Measurements from ENCODE around the gene PRC1. TPM values are rescaled to one million over a fixed set of nuclear protein-coding genes. Genes with fewer than 3 reads are reported as not detected.

Gene PRC1
- polyA plus RNA-seq, 1 donor (not counting 4 experiments of a cell fraction or from before 2014, with no cell fraction given): 105 TPM

DNA sequence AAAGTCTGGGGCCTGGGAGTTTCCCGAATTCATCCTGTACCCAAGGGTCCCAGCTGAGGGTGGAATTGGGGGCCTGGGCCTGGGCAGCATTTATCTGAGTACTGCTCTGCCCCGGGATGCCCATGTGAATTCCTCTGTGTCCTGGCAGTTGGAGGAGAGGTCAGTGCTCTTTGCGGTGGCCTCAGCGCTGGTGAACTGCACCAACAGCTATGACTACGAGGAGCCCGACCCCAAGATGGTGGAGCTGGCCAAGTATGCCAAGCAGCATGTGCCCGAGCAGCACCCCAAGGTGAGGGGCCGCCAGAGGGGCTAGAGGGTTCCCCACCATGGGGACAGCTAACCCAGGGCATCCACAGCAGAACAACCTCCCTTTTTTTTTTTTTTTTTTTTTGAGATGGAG lies 45.8 kb downstream of the PRC1 start:
- no peak for FAIRE-seq
- Histone ChIP-seq H3K4me3 (ENCODE audit: control insufficient read depth in 2 of 3, extremely low read depth in 1 of 3, insufficient read depth in 2 of 3, low read depth in 1 of 3, low read length in 3 of 3) (no peak overlapping the region), H3K4me1 (ENCODE audit: control insufficient read depth, extremely low read depth, insufficient read depth, low read length) (peaks cover 4% of the 10 kb centered on the region), H2AFZ (ENCODE audit: control insufficient read depth, low read length) (no peak overlapping the region), H3K79me2 (ENCODE audit: control insufficient read depth, insufficient read depth, low read length) (no peaks in the 10 kb centered on the region), H3K9me3 (ENCODE audit: control insufficient read depth, low read depth, low read length) (no peaks in the 10 kb centered on the region), H3K27me3 (ENCODE audit: control insufficient read depth, extremely low read depth, insufficient read depth, low read length) (no peaks in the 10 kb centered on the region), H4K20me1 (ENCODE audit: control insufficient read depth, extremely low read depth, insufficient read depth, low read length) (no peaks in the 10 kb centered on the region), H3K4me2 (ENCODE audit: control insufficient read depth, extremely low read depth, insufficient read depth, low read depth, low read length) (no peak overlapping the region), H3K9ac (ENCODE audit: control insufficient read depth, extremely low read depth, insufficient read depth, low read length) (no peak overlapping the region), H3K36me3 (ENCODE audit: control insufficient read depth in 2 of 2, extremely low read depth in 1 of 2, insufficient read depth in 2 of 2, low read length in 2 of 2) (peaks cover 46 to 49% of the 10 kb centered on the region in 2 experiments), H3K27ac (ENCODE audit: control insufficient read depth, insufficient read depth, low read length) (no peak overlapping the region), H3K9me1 (ENCODE audit: control insufficient read depth, extremely low read depth, insufficient read depth, low read length) (no peaks in the 10 kb centered on the region)
- no peak for TF ChIP-seq EZH2 (IDR thresholded peaks at IDR 0.05; ENCODE audit: low read length)
- no peak for TF ChIP-seq CTCF (optimal IDR thresholded peaks at IDR 0.05 in 1 of 3, IDR thresholded peaks at IDR 0.05 in 1 of 3, conservative IDR thresholded peaks at IDR 0.05 in 1 of 3; ENCODE audit: extremely low read depth in 1 of 3, insufficient read depth in 2 of 3, low read length in 3 of 3)
- DNase-seq (ENCODE audit: low read depth, low spot score): no peak
- dilution Hi-C loops (cut with MboI; ENCODE audit: extremely low pct_ligation_motif_present, low sequenced_read_pairs): no loop called here

- TF ChIP-seq CTCF (optimal IDR thresholded peaks at IDR 0.05 in 1 of 3, IDR thresholded peaks at IDR 0.05 in 1 of 3, conservative IDR thresholded peaks at IDR 0.05 in 1 of 3; ENCODE audit: extremely low read depth in 1 of 3, insufficient read depth in 2 of 3, low read length in 3 of 3) (no peak), EZH2 (IDR thresholded peaks at IDR 0.05; ENCODE audit: low read length) (no peak)
- Histone ChIP-seq H3K4me2 (ENCODE audit: control insufficient read depth, extremely low read depth, insufficient read depth, low read depth, low read length) (no peak overlapping the region), H3K9me3 (ENCODE audit: control insufficient read depth, low read depth, low read length) (no peaks in the 10 kb centered on the region), H3K79me2 (ENCODE audit: control insufficient read depth, insufficient read depth, low read length) (no peaks in the 10 kb centered on the region), H2AFZ (ENCODE audit: control insufficient read depth, low read length) (no peak overlapping the region), H3K27me3 (ENCODE audit: control insufficient read depth, extremely low read depth, insufficient read depth, low read length) (no peaks in the 10 kb centered on the region), H3K4me3 (ENCODE audit: control insufficient read depth in 2 of 3, extremely low read depth in 1 of 3, insufficient read depth in 2 of 3, low read depth in 1 of 3, low read length in 3 of 3) (no peak overlapping the region), H3K4me1 (ENCODE audit: control insufficient read depth, extremely low read depth, insufficient read depth, low read length) (peaks cover 4% of the 10 kb centered on the region), H3K36me3 (ENCODE audit: control insufficient read depth in 2 of 2, extremely low read depth in 1 of 2, insufficient read depth in 2 of 2, low read length in 2 of 2) (peaks cover 40 to 51% of the 10 kb centered on the region in 2 experiments), H3K27ac (ENCODE audit: control insufficient read depth, insufficient read depth, low read length) (no peak overlapping the region), H4K20me1 (ENCODE audit: control insufficient read depth, extremely low read depth, insufficient read depth, low read length) (no peaks in the 10 kb centered on the region), H3K9me1 (ENCODE audit: control insufficient read depth, extremely low read depth, insufficient read depth, low read length) (no peaks in the 10 kb centered on the region), H3K9ac (ENCODE audit: control insufficient read depth, extremely low read depth, insufficient read depth, low read length) (no peak overlapping the region)
- FAIRE-seq (no peak), DNase-seq (ENCODE audit: low read depth, low spot score) (no peak)
- dilution Hi-C loops (cut with MboI; ENCODE audit: extremely low pct_ligation_motif_present, low sequenced_read_pairs): no loop called here
Measured at GRCh38 chr15:90947577-90948357, 46.6 kb downstream of the PRC1 start.
